ENCODE results near the gene PRSS1. TPM values are rescaled to one million over a fixed set of nuclear protein-coding genes. Genes with fewer than 3 reads are reported as not detected.
A peak's percentile ranks its signal among the peaks of the same experiment; 100 is the strongest.

Gene PRSS1
- total and polyA plus RNA-seq, 3 experiments from 2014 or later = not detected

DNA sequence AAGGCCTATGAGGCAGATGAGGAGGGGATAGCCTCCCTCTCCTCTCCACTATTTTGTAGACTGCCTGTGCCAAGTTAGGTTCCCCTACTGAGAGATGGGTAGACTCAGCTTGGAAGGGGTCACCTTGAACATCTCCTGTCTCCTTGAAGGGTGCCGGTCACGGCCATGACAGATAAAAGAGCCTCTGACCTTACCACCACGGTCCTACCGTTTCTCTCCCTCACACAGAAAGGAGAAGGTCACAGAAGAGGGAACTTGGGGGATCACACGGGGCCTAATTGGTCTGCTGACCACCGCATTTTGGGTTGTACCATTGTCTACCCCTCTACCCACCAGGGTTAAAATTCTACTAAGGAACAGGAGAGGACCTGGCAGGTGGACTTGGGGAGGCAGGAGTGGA, 38.5 kb downstream of the PRSS1 start:
- peaks cover 20 to 38% (median 28%) of the 10 kb centered on the region in 3 donors for H3K4me1 Mint-ChIP-seq
- Histone ChIP-seq H3K4me1 (ENCODE audit: insufficient read depth, low read length) (peaks cover 9% of the 10 kb centered on the region), H3K27me3 (ENCODE audit: insufficient read depth, low read length, poor library complexity, severe bottlenecking) (no peaks in the 10 kb centered on the region), H3K27ac (ENCODE audit: low read depth, low read length) (peak overlapping the region; percentile 80), H3K36me3 (ENCODE audit: insufficient read depth, low read length) (peaks cover 22% of the 10 kb centered on the region), H3K4me3 (ENCODE audit: low read length) (peak overlapping the region; percentile 89), H3K9me3 (ENCODE audit: low read length) (no peaks in the 10 kb centered on the region)
- no peaks in the 10 kb centered on the region for H3K27me3 Mint-ChIP-seq
- ChIA-PET POLR2A (interaction anchor here (0.7 to 19.9 kb wide), 6 partner anchors 10 to 461 kb away, joined by 3 to 1213 read pairs (median 6); no protein-coding TSS in a partner anchor), CTCF (interaction anchor here (7.8 to 21.1 kb wide), 2 partner anchors 10 to 21 kb away, joined by 94 to 508 read pairs; no protein-coding TSS in a partner anchor)
- H3K36me3 Mint-ChIP-seq = peaks cover 25 to 63% (median 26%) of the 10 kb centered on the region in 3 donors
- peak overlapping the region; percentile 84 to 99 (median 98) for H3K27ac Mint-ChIP-seq
- peak overlapping the region; percentile 92 to 100 (median 98) for H3K4me3 Mint-ChIP-seq
- DNase-seq = no peak
- no peaks in the 10 kb centered on the region for H3K9me3 Mint-ChIP-seq

DNA sequence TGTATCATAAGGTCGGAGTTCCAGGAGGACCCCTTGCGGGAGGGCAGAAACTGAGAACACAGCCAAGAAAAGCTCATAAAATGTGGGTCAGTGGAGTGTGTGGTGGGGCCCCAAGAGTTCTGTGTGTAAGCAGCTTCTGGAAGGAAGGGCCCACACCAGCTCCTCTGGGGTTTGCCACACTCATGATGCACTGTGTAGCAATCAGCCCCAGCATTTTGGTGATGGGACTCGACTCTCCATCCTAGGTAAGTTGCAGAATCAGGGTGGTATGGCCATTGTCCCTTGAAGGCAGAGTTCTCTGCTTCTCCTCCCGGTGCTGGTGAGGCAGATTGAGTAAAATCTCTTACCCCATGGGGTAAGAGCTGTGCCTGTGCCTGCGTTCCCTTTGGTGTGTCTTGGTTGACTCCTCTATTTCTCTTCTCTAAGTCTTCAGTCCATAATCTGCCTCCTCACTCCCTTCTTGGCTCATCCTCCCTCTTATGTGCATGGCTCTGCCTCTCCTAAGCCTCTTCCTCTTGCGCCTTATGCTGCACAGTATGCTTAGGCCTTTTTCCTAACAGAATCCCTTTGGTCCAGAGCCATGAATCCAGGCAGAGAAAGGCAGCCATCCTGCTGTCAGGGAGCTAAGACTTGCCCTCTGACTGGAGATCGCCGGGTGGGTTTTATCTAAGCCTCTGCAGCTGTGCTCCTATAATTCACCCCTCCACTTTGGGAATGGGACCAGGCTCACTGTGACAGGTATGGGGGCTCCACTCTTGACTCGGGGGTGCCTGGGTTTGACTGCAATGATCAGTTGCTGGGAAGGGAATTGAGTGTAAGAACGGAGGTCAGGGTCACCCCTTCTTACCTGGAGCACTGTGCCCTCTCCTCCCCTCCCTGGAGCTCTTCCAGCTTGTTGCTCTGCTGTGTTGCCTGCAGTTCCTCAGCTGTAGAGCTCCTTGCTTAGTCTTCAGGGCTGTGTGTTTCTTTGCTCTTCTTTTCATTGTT, 39.3 kb downstream of the PRSS1 start:
- peak in 1 of 5 donors; percentile 18 for DNase-seq
- Mint-ChIP-seq H3K36me3 (peaks cover 28 to 72% (median 31%) of the 10 kb centered on the region in 3 donors), H3K4me1 (peaks cover 21 to 38% (median 30%) of the 10 kb centered on the region in 3 donors), H3K4me3 (peak overlapping the region; percentile 92 to 100 (median 98)), H3K27ac (peak overlapping the region; percentile 84 to 99 (median 98)), H3K27me3 (no peaks in the 10 kb centered on the region), H3K9me3 (no peaks in the 10 kb centered on the region)
- Histone ChIP-seq H3K27ac (ENCODE audit: low read depth, low read length) (peak overlapping the region; percentile 80), H3K9me3 (ENCODE audit: low read length) (no peaks in the 10 kb centered on the region), H3K4me3 (ENCODE audit: low read length) (peak overlapping the region; percentile 89), H3K4me1 (ENCODE audit: insufficient read depth, low read length) (peaks cover 14% of the 10 kb centered on the region), H3K36me3 (ENCODE audit: insufficient read depth, low read length) (peaks cover 22% of the 10 kb centered on the region), H3K27me3 (ENCODE audit: insufficient read depth, low read length, poor library complexity, severe bottlenecking) (no peaks in the 10 kb centered on the region)
- ChIA-PET CTCF (interaction anchor here (7.8 to 21.1 kb wide), 2 partner anchors 9 to 20 kb away, joined by 94 to 508 read pairs; no protein-coding TSS in a partner anchor), POLR2A (interaction anchor here (0.6 to 19.9 kb wide), 10 partner anchors 9 to 471 kb away, joined by 3 to 1213 read pairs (median 6); no protein-coding TSS in a partner anchor)

DNA sequence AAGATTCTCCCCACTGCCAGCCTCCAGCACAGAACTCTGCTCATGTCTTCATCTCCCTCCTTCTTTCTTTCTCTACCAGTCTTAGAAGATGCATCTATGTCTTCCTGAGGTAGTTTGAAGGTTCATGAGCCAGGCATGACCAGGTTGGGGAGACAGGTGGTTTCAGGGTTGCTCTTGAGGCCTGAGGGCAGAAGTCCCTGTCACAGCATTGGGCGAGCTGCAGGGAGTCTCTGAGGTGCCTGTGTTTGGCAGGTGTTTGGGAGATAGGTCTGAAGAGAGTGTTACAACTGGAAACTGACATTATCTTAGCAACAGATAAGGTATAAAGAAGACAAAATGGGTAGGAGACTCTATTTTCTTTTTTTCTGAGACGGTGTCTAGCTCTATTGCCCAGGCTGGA, 40.2 kb downstream of the PRSS1 start:
- peak overlapping the region; percentile 84 to 99 (median 98) for H3K27ac Mint-ChIP-seq
- peaks cover 22% of the 10 kb centered on the region for H3K36me3 ChIP-seq (ENCODE audit: insufficient read depth, low read length)
- no peaks in the 10 kb centered on the region for H3K27me3 Mint-ChIP-seq
- peaks cover 30 to 79% (median 31%) of the 10 kb centered on the region in 3 donors for H3K36me3 Mint-ChIP-seq
- CTCF ChIA-PET = interaction anchor here (7.8 to 21.1 kb wide), 2 partner anchors 8 to 19 kb away, joined by 94 to 508 read pairs; no protein-coding TSS in a partner anchor
- no peaks in the 10 kb centered on the region for H3K9me3 Mint-ChIP-seq
- POLR2A ChIA-PET = interaction anchor here (0.6 to 19.9 kb wide), 8 partner anchors 8 to 472 kb away, joined by 3 to 1213 read pairs (median 6); no protein-coding TSS in a partner anchor
- peak in 1 of 5 donors; percentile 32 for DNase-seq
- peaks cover 29 to 40% (median 34%) of the 10 kb centered on the region in 3 donors for H3K4me1 Mint-ChIP-seq
- peak overlapping the region; percentile 89 for H3K4me3 ChIP-seq (ENCODE audit: low read length)
- peak overlapping the region; percentile 80 for H3K27ac ChIP-seq (ENCODE audit: low read depth, low read length)
- H3K4me1 ChIP-seq (ENCODE audit: insufficient read depth, low read length) = peaks cover 21% of the 10 kb centered on the region
- H3K4me3 Mint-ChIP-seq = peak overlapping the region; percentile 92 to 100 (median 98)
- H3K9me3 ChIP-seq (ENCODE audit: low read length) = no peaks in the 10 kb centered on the region
- H3K27me3 ChIP-seq (ENCODE audit: insufficient read depth, low read length, poor library complexity, severe bottlenecking) = no peaks in the 10 kb centered on the region

DNA sequence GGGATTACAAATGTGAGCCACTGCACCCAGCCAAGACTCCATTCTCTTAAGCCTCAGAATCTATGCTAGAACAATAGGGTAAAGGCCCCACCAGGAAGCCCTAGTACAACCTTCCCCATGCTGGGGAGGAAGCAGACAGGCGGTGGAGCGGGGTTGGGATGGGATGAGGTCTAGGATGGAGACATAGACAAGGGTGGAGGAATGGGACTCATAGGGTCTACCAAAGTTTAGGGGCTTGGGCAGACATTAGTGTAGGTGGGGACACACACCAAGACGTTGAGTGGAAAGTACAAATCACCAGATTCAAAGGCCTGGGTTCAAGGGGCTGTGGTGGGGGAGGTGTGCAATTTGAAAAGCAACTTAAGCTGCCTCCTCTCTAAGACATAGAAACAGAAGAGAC, 40.8 kb downstream of the PRSS1 start:
- peaks cover 22% of the 10 kb centered on the region for H3K36me3 ChIP-seq (ENCODE audit: insufficient read depth, low read length)
- H3K9me3 ChIP-seq (ENCODE audit: low read length) = no peaks in the 10 kb centered on the region
- peak in 2 of 5 donors; percentile 26 to 45 for DNase-seq
- peak overlapping the region; percentile 92 to 100 (median 98) for H3K4me3 Mint-ChIP-seq
- H3K4me1 Mint-ChIP-seq = peaks cover 35 to 45% (median 38%) of the 10 kb centered on the region in 3 donors
- POLR2A ChIA-PET = interaction anchor here (0.6 to 19.9 kb wide), 3 partner anchors 7 to 157 kb away, joined by 4 to 1213 read pairs (median 392); no protein-coding TSS in a partner anchor
- peaks cover 25% of the 10 kb centered on the region for H3K4me1 ChIP-seq (ENCODE audit: insufficient read depth, low read length)
- H3K27ac Mint-ChIP-seq = peak overlapping the region; percentile 84 to 99 (median 98)
- no peaks in the 10 kb centered on the region for H3K27me3 Mint-ChIP-seq
- peak overlapping the region; percentile 80 for H3K27ac ChIP-seq (ENCODE audit: low read depth, low read length)
- H3K4me3 ChIP-seq (ENCODE audit: low read length) = peak overlapping the region; percentile 89
- peaks cover 30 to 81% (median 31%) of the 10 kb centered on the region in 3 donors for H3K36me3 Mint-ChIP-seq
- H3K27me3 ChIP-seq (ENCODE audit: insufficient read depth, low read length, poor library complexity, severe bottlenecking) = no peaks in the 10 kb centered on the region
- CTCF ChIA-PET = interaction anchor here (7.8 to 21.1 kb wide), 2 partner anchors 8 to 18 kb away, joined by 94 to 508 read pairs; no protein-coding TSS in a partner anchor
- H3K9me3 Mint-ChIP-seq = no peaks in the 10 kb centered on the region

DNA sequence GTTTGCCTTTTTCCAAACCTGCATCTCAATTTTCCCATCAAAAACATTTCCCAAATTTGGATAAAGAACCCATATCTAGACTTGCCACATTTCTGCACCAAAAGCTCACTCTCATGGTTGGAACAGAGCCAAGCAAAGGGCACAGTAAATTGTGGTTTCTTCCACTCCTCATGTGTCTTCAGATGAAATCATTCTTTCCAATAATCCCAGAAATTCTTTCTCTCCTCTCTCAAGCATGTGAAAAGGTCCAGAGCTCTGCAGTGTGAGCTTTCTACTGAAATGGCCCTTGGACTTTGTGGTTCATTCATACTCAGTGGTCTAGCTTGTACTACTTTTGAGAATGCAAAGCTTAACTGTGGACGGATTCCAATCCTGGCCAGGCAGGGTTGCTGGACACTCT, 41.3 kb downstream of the PRSS1 start:
- no peaks in the 10 kb centered on the region for H3K9me3 ChIP-seq (ENCODE audit: low read length)
- DNase-seq = no peak
- H3K27ac ChIP-seq (ENCODE audit: low read depth, low read length) = peak overlapping the region; percentile 80
- H3K27ac Mint-ChIP-seq = peak overlapping the region; percentile 84 to 100 (median 98)
- no peaks in the 10 kb centered on the region for H3K9me3 Mint-ChIP-seq
- no peaks in the 10 kb centered on the region for H3K27me3 Mint-ChIP-seq
- H3K4me3 ChIP-seq (ENCODE audit: low read length) = peak overlapping the region; percentile 89
- H3K36me3 Mint-ChIP-seq = peaks cover 30 to 84% (median 31%) of the 10 kb centered on the region in 3 donors
- H3K4me1 Mint-ChIP-seq = peaks cover 37 to 47% (median 42%) of the 10 kb centered on the region in 3 donors
- CTCF ChIA-PET = interaction anchor here (21.1 kb wide), 1 partner anchor 18 kb away, joined by 508 read pairs; no protein-coding TSS in a partner anchor
- H3K36me3 ChIP-seq (ENCODE audit: insufficient read depth, low read length) = peaks cover 22% of the 10 kb centered on the region
- H3K27me3 ChIP-seq (ENCODE audit: insufficient read depth, low read length, poor library complexity, severe bottlenecking) = no peaks in the 10 kb centered on the region
- H3K4me1 ChIP-seq (ENCODE audit: insufficient read depth, low read length) = peaks cover 25% of the 10 kb centered on the region
- POLR2A ChIA-PET = interaction anchor here (9.1 to 19.9 kb wide), 2 partner anchors 7 to 19 kb away, joined by 392 to 1213 read pairs; no protein-coding TSS in a partner anchor
- peak overlapping the region; percentile 92 to 100 (median 98) for H3K4me3 Mint-ChIP-seq

DNA sequence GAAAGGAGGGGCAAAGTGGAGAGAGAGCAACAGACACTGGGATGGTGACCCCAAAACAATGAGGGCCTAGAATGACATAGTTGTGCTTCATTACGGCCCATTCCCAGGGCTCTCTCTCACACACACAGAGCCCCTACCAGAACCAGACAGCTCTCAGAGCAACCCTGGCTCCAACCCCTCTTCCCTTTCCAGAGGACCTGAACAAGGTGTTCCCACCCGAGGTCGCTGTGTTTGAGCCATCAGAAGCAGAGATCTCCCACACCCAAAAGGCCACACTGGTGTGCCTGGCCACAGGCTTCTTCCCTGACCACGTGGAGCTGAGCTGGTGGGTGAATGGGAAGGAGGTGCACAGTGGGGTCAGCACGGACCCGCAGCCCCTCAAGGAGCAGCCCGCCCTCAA, 42.2 kb downstream of the PRSS1 start:
- Histone ChIP-seq H3K9me3 (ENCODE audit: low read length) (no peaks in the 10 kb centered on the region), H3K27me3 (ENCODE audit: insufficient read depth, low read length, poor library complexity, severe bottlenecking) (no peaks in the 10 kb centered on the region), H3K36me3 (ENCODE audit: insufficient read depth, low read length) (peaks cover 22% of the 10 kb centered on the region), H3K4me3 (ENCODE audit: low read length) (peak overlapping the region; percentile 37), H3K4me1 (ENCODE audit: insufficient read depth, low read length) (peaks cover 25% of the 10 kb centered on the region), H3K27ac (ENCODE audit: low read depth, low read length) (peak overlapping the region; percentile 38)
- ChIA-PET POLR2A (interaction anchor here (9.1 to 19.9 kb wide), 2 partner anchors 6 to 18 kb away, joined by 392 to 1213 read pairs; no protein-coding TSS in a partner anchor), CTCF (interaction anchor here (21.1 kb wide), 1 partner anchor 17 kb away, joined by 508 read pairs; no protein-coding TSS in a partner anchor)
- DNase-seq = peak in 1 of 5 donors; percentile 7
- H3K9me3 Mint-ChIP-seq = no peaks in the 10 kb centered on the region
- H3K36me3 Mint-ChIP-seq = peaks cover 30 to 90% (median 31%) of the 10 kb centered on the region in 3 donors
- H3K27ac Mint-ChIP-seq = peak overlapping the region; percentile 85 to 100 (median 98)
- H3K4me1 Mint-ChIP-seq = peaks cover 36 to 47% (median 42%) of the 10 kb centered on the region in 3 donors
- peaks cover 0 to 6% of the 10 kb centered on the region in 2 donors for H3K27me3 Mint-ChIP-seq
- peak overlapping the region; percentile 92 to 100 (median 98) for H3K4me3 Mint-ChIP-seq

DNA sequence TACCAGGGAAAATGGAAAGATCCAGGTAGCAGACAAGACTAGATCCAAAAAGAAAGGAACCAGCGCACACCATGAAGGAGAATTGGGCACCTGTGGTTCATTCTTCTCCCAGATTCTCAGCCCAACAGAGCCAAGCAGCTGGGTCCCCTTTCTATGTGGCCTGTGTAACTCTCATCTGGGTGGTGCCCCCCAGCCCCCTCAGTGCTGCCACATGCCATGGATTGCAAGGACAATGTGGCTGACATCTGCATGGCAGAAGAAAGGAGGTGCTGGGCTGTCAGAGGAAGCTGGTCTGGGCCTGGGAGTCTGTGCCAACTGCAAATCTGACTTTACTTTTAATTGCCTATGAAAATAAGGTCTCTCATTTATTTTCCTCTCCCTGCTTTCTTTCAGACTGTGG, 42.9 kb downstream of the PRSS1 start:
- ChIA-PET POLR2A (interaction anchor here (0.8 to 19.9 kb wide), 2 partner anchors 18 to 155 kb away, joined by 3 to 1213 read pairs; no protein-coding TSS in a partner anchor), CTCF (interaction anchor here (21.1 kb wide), 1 partner anchor 16 kb away, joined by 508 read pairs; no protein-coding TSS in a partner anchor)
- H3K27me3 ChIP-seq (ENCODE audit: insufficient read depth, low read length, poor library complexity, severe bottlenecking) = no peaks in the 10 kb centered on the region
- peaks cover 36 to 47% (median 42%) of the 10 kb centered on the region in 3 donors for H3K4me1 Mint-ChIP-seq
- no peaks in the 10 kb centered on the region for H3K9me3 Mint-ChIP-seq
- peak overlapping the region; percentile 70 to 100 (median 92) for H3K4me3 Mint-ChIP-seq
- peaks cover 22% of the 10 kb centered on the region for H3K36me3 ChIP-seq (ENCODE audit: insufficient read depth, low read length)
- no peaks in the 10 kb centered on the region for H3K9me3 ChIP-seq (ENCODE audit: low read length)
- H3K27me3 Mint-ChIP-seq = peaks cover 0 to 7% of the 10 kb centered on the region in 2 donors
- no peak overlapping the region for H3K4me3 ChIP-seq (ENCODE audit: low read length)
- peaks cover 30 to 91% (median 31%) of the 10 kb centered on the region in 3 donors for H3K36me3 Mint-ChIP-seq
- DNase-seq = peak in 1 of 5 donors; percentile 8
- H3K27ac ChIP-seq (ENCODE audit: low read depth, low read length) = no peak overlapping the region
- peak overlapping the region; percentile 85 to 100 (median 100) for H3K27ac Mint-ChIP-seq
- H3K4me1 ChIP-seq (ENCODE audit: insufficient read depth, low read length) = peaks cover 25% of the 10 kb centered on the region

Measured in CD8-positive, alpha-beta memory T cell (primary cell).